Gastrocnemius medialis (tissue), 4 donors: Measurements from ENCODE around the gene ZNF839. TPM values are rescaled to one million over a fixed set of nuclear protein-coding genes. Genes with fewer than 3 reads are reported as not detected.

ENCODE experiments used
- ATAC-seq, 2 donors: fragments of 150-250 bp; one replicate each; pipeline ENCODE4 v1.9.1; 2016
- DNase-seq, 2 donors: peaks; one replicate each; pipeline ENCODE4 v3.0.0-alpha.2; 2019
- H3K27ac ChIP-seq, 4 donors: fragments of 200-600 bp; sonication (generic); 1 replicate in 1 of 4; 2 replicates in 3 of 4; pipeline ENCODE4 v1.5.1; 2016 to 2018; ENCODE audit warnings: mild to moderate bottlenecking in 2 of 4, moderate library complexity in 1 of 4
- H3K27me3 ChIP-seq, 3 donors: fragments of 200-600 bp; sonication (generic) in 2 of 3; 1 replicate in 1 of 3; 2 replicates in 2 of 3; pipeline versions ENCODE4 v1.5.1 to v1.6.0; 2016 to 2019; ENCODE audit warnings: mild to moderate bottlenecking in 1 of 3, moderate library complexity in 1 of 3
- H3K36me3 ChIP-seq, 2 donors: fragments of 200-600 bp; sonication (generic) in 1 of 2; one replicate each; pipeline ENCODE4 v1.5.1; 2017 to 2018
- H3K4me1 ChIP-seq, 2 donors: fragments of 200-600 bp; sonication (generic) in 1 of 2; one replicate each; pipeline ENCODE4 v1.5.1; 2016 to 2017; ENCODE audit warnings: mild to moderate bottlenecking in 2 of 2
- H3K4me3 ChIP-seq, 4 donors: fragments of 200-600 bp; sonication (generic) in 3 of 4; 1 replicate in 1 of 4; 2 replicates in 3 of 4; pipeline ENCODE4 v1.5.1; 2016 to 2019; ENCODE audit warnings: mild to moderate bottlenecking in 2 of 4
- H3K9me3 ChIP-seq, 3 donors: fragments of 200-600 bp; sonication (generic) in 2 of 3; 1 replicate in 1 of 3; 2 replicates in 2 of 3; pipeline ENCODE4 v1.5.1; 2016 to 2019
- POLR2A ChIP-seq, 2 donors: fragments of 450-650 bp; IDR thresholded peaks; one replicate each; pipeline ENCODE4 v1.6.1; 2017; ENCODE audit warnings: antibody characterized with exemption in 2 of 2, mild to moderate bottlenecking in 2 of 2, moderate library complexity in 2 of 2
- in situ Hi-C, 4 donors: fragments of 200-750 bp; cut with MboI; loops; one replicate each; pipeline versions ENCODE4 v1.15.0 to v1.8.0; 2017; ENCODE audit warnings: low sequenced_read_pairs in 4 of 4
- intact Hi-C: fragments of 100-400 bp; cut with DNase I; formaldehyde crosslinking; loops from one replicate; pipeline ENCODE4 v1.15.1; 2023; ENCODE audit warnings: low total_unique reads
- total RNA-seq, 4 donors: library from RNA; depleted of rRNA; stranded (reverse); fragments of >200 nt; gene quantifications; one replicate each; pipeline versions ENCODE4 v1.1.0 to v1.2.3, GENCODE V29; 2016
- TF ChIP-seq, protein P1 (sequence below), 5 experiments: fragments of 450-650 bp in 3 of 5; fragments of 200-600 bp in 2 of 5; sonication (generic) in 2 of 5; IDR thresholded peaks in 4 of 5; conservative IDR thresholded peaks in 1 of 5; 1 replicate in 4 of 5; 2 replicates in 1 of 5; pipeline ENCODE4 v1.5.1; 2016 to 2019; ENCODE audit warnings: antibody characterized with exemption in 5 of 5, mild to moderate bottlenecking in 3 of 5, moderate library complexity in 3 of 5

ZNF839 gene
- total RNA-seq, 4 donors from 2014 or later: 10.6 to 16.8 (median 14.0) TPM

DNA sequence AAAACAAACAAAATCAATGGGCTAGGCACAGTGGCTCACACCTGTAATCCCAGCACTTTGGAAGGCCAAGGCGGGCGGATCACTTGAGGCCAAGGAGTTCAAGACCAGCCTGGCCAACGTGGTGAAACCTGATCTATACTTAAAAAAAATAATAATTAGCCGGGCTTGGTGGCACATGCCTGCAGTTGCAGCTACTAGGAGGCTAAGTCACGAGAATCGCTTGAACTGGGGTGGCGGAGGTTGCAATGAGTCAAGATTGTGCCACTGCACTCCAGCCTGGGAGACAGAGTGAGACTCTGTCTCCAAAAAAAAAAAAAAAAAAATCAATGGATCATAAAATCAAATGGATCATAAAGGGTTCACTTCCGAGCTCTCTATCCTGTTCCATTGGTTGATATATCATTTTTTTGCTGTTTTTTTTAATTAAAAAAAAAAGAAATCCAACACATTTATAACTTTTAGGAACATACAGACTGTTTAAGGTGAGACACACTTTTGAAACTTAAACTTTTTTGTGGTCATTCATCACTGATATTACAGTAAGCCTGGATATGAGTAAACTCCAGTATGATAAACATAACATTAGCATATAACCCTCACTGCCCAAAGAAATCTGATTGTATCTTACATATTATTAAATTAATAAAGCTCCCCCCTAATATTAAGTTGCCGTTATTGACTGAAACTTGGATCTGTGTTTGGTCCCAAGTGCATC, 36.6 kb upstream of the ZNF839 start:
- ATAC-seq: no peak
- intact Hi-C loops: no loop called here
- no peak for DNase-seq
- in situ Hi-C loops: no loop called here
- H3K36me3 ChIP-seq: no peaks in the 10 kb centered on the region
- H3K4me3 ChIP-seq: no peak overlapping the region
- no peaks in the 10 kb centered on the region for H3K27me3 ChIP-seq
- no peak for TF ChIP-seq POLR2A (IDR thresholded peaks at IDR 0.05)
- TF ChIP-seq, protein P1, sequence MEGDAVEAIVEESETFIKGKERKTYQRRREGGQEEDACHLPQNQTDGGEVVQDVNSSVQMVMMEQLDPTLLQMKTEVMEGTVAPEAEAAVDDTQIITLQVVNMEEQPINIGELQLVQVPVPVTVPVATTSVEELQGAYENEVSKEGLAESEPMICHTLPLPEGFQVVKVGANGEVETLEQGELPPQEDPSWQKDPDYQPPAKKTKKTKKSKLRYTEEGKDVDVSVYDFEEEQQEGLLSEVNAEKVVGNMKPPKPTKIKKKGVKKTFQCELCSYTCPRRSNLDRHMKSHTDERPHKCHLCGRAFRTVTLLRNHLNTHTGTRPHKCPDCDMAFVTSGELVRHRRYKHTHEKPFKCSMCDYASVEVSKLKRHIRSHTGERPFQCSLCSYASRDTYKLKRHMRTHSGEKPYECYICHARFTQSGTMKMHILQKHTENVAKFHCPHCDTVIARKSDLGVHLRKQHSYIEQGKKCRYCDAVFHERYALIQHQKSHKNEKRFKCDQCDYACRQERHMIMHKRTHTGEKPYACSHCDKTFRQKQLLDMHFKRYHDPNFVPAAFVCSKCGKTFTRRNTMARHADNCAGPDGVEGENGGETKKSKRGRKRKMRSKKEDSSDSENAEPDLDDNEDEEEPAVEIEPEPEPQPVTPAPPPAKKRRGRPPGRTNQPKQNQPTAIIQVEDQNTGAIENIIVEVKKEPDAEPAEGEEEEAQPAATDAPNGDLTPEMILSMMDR (IDR thresholded peaks at IDR 0.05 in 4 of 5, conservative IDR thresholded peaks at IDR 0.05 in 1 of 5): no peak
- H3K4me1 ChIP-seq: peaks cover 5 to 10% of the 10 kb centered on the region in 2 donors
- H3K27ac ChIP-seq: no peak overlapping the region
- no peaks in the 10 kb centered on the region for H3K9me3 ChIP-seq

DNA sequence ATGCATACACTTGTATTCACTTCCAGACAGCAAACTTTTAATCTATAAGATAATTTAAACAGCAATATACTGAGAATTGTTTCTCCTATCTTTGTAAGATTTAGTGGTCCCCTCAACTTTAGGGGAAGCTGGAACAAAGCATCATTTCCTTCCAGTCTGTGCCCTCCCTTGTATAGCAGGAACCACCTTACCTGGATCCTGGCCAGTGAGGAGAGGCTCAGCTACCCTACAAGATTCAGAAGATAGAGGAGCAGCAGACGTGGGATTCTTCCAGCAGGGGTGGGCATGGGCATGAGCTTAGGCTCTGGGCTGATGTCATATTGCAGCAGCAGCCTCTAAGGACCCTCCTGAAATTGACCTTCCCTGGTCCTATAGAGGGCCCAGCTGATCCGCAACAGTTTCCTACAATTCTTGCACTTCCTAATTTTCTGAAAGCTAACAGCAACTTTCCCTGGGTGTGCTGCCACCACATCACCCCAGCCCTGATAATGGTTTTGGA, 35.9 kb upstream of the ZNF839 start:
- Histone ChIP-seq H3K4me1 (peaks cover 0 to 3% of the 10 kb centered on the region in 2 donors), H3K9me3 (no peaks in the 10 kb centered on the region), H3K4me3 (no peak overlapping the region), H3K27me3 (no peaks in the 10 kb centered on the region), H3K27ac (no peak overlapping the region), H3K36me3 (no peaks in the 10 kb centered on the region)
- TF ChIP-seq POLR2A (IDR thresholded peaks at IDR 0.05): no peak
- TF ChIP-seq, protein P1 (IDR thresholded peaks at IDR 0.05 in 4 of 5, conservative IDR thresholded peaks at IDR 0.05 in 1 of 5): no peak
- in situ Hi-C loops: no loop called here
- ATAC-seq: no peak
- DNase-seq: no peak
- intact Hi-C loops: no loop called here

DNA sequence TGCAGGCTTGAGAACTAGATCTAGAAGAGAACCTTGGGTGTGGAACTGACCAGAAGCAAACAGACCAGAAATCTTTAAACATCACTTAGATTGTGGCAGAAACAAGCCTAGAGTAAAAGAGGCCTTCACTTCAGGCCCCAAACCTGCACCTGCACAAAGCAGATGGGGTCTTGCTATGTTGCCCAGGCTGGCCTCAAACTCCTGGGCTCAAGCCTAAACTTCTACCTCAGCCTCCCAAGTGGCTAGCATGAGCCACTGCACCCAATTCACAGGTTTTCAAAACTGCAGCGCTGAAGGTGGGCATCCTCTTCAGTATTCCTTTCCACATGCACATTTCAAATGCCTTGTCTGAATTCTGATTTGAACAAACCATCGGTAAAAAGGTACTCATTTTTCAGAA, 34.4 kb upstream of the ZNF839 start:
- Histone ChIP-seq H3K27ac (no peak overlapping the region), H3K36me3 (no peaks in the 10 kb centered on the region), H3K27me3 (no peaks in the 10 kb centered on the region), H3K4me1 (no peaks in the 10 kb centered on the region), H3K4me3 (no peak overlapping the region), H3K9me3 (no peaks in the 10 kb centered on the region)
- TF ChIP-seq POLR2A (IDR thresholded peaks at IDR 0.05): no peak
- TF ChIP-seq, protein P1 (IDR thresholded peaks at IDR 0.05 in 4 of 5, conservative IDR thresholded peaks at IDR 0.05 in 1 of 5): no peak
- ATAC-seq: no peak
- intact Hi-C loops: no loop called here
- DNase-seq: no peak
- in situ Hi-C loops: no loop called here

DNA sequence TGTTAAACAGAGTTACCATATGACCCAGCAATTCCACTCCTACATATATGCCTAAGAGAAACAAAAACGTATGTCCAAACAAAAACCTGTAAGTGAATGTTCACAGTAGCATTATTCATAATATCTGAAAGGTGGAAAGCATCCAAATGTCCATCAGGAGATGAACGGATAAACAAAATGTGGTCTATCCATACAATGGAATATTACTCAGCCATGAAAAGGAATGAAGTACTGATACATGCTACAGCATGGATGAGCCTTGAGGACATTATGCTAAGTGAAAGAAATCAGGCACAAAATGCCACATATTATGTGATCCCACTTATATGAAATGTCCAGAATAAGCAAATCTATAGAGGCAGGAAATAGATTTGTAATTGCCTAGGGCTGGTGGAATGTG, 31.4 kb upstream of the ZNF839 start:
- H3K36me3 ChIP-seq: no peaks in the 10 kb centered on the region
- intact Hi-C loops (no loop called here), in situ Hi-C loops (no loop called here)
- DNase-seq (no peak), ATAC-seq (no peak)
- no peaks in the 10 kb centered on the region for H3K4me1 ChIP-seq
- H3K4me3 ChIP-seq: no peak overlapping the region
- no peaks in the 10 kb centered on the region for H3K27me3 ChIP-seq
- TF ChIP-seq, protein P1 (IDR thresholded peaks at IDR 0.05 in 4 of 5, conservative IDR thresholded peaks at IDR 0.05 in 1 of 5): no peak
- no peak for TF ChIP-seq POLR2A (IDR thresholded peaks at IDR 0.05)
- no peaks in the 10 kb centered on the region for H3K9me3 ChIP-seq
- no peak overlapping the region for H3K27ac ChIP-seq
